Hematopoietic multipotent progenitor cell (in vitro differentiated cells): ENCODE results near the gene PTPRG. TPM values are rescaled to one million over a fixed set of nuclear protein-coding genes. Genes with fewer than 3 reads are reported as not detected.
"Not testable (repeated sequence)": the region's sequence is repeated elsewhere in the genome, so short reads cannot be mapped to it uniquely, and the experiment has no call there.

Experiments used
- DNase-seq, 3 donors: peaks; one replicate each; pipeline ENCODE4 v3.0.0-alpha.2; 2011 to 2015; ENCODE audit warnings: low read depth in 2 of 3, low spot score in 2 of 3
- total RNA-seq: library from RNA; depleted of rRNA; stranded (reverse); fragments of >200 nt; gene quantifications from one replicate; pipeline ENCODE4 v1.2.3, GENCODE V29; 2012

PTPRG gene
- total RNA-seq, 1 donor = under 0.01 TPM

DNA sequence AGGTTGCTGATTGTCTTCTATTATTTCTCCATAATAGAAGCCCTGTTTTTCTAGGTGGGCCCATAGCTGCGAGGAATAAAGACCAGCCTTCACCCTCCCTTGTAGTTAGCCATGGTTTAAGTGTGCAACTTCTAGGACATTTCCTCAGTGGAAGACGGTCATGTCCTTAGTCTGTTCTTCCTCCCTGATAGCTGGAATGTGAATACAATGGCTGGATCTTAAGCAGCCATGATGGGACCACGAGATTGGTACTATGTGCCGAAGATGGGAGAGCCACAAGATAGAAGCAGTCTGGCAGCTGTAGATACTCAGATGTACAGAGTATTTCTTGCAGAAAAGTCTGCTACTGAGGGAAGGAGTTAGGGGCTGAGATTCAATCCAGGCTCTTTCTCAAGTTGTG is 152.9 kb downstream of the PTPRG start:
- no peak for DNase-seq

DNA sequence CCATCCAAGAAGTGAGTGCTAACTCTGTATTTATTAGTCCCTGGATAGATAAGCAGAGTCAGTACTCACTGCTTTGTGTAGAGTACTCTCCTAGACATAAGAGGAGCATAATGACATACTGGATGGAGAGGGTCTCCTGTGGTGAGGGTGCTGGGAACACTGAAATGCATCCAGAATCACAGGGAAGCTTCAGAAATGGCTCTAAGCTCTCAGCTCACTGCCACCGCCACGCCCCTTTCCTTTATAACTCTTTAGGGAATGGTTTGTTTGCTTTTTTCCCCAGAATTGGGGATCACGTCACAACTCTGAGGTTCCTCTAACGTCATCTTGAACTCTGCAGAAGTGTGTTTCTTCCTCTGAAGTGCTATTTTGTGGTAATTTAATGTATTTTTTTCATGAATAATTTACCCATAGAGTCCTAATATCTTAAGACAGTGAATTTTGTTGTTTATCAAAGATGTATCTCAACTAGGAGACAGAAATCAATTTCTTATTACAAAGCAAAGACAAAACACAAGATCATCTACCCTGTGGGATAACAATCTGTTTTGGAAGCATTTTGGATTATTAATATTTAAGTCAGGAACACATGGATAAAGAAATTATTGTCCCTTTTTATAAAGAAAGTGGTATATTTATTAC is 154.6 kb downstream of the PTPRG start:
- no peak for DNase-seq

- not testable (repeated sequence) for DNase-seq
These were observed 155.3 kb downstream of the PTPRG start for GRCh38 chr3:61716693-61717092.

DNA sequence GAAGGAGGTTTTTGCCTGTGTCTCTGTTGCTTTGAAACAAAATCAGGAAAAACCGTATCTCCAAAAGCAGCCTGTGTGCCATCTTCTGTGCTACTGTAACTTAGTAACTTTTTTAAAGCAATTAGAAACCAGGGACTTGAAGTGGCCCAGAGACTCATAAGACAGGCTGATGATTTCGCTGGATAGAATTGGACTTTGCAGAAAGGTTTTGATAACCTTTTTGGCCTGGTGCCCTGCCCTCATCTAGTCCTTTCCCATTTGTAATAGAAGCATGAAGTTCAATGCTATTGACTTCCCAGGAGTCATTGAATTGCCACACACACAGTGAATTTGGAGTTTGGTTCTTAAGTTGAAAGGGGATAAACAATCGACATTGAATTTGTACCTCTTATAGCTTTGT is 157.2 kb downstream of the PTPRG start:
- DNase-seq = no peak

DNA sequence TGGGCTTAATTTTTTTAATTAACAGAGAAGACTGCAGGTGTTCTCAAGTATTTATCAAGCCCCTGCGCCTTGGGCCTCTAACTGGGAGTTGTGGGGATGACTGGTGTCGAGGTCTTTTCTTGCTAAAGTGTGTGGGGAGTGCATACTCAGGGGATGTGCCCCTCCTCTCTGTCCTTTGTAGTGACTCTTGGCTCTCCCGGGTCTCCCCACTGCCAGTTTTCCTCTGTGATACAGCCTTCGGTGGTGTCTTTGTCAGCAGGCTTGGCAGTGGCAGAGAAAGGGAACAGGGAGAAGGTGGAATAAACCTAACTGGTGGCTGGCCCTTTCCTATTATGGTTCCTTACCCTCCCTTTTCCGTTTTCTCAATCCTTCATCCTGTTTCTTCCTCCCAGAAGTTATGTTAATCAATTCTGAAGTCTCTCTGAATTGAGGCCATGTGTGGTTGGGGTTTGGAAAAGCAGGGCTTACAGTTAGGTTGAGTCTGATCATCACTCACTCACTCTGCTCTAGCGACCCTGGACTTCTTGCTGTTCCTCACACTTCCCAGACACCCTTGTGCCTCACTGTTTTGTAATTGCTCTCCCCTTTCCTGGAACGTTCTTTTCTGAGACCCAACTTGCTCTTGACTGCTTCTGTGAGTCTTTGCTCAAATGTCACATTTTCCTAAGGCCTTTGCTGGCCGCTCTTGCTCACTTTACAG is 158.1 kb downstream of the PTPRG start:
- no peak for DNase-seq

GRCh38 chr3:61723038-61723437 is 161.7 kb downstream of the PTPRG start:
- DNase-seq = no peak

DNA sequence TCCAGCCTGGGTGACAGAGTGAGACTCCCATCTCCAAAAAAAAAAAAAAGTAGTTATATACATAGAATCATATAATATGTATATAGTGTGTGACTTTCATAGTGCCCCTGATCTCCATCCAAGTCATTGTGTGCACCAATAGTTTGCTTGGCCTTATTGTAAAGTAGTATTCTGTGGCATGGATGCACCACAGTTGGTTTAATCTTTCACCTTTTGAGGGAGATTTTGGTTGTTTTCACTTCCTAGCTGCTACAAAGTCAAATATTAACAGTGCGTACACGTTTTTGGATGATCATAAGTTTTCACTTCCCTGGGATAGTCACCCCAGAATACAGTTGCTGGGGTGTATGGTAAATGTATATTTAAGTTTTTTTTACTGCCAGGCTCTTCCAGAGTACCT is 162.8 kb downstream of the PTPRG start:
- no peak for DNase-seq

GRCh38 chr3:61724801-61725200 is 163.4 kb downstream of the PTPRG start:
- DNase-seq = no peak

DNA sequence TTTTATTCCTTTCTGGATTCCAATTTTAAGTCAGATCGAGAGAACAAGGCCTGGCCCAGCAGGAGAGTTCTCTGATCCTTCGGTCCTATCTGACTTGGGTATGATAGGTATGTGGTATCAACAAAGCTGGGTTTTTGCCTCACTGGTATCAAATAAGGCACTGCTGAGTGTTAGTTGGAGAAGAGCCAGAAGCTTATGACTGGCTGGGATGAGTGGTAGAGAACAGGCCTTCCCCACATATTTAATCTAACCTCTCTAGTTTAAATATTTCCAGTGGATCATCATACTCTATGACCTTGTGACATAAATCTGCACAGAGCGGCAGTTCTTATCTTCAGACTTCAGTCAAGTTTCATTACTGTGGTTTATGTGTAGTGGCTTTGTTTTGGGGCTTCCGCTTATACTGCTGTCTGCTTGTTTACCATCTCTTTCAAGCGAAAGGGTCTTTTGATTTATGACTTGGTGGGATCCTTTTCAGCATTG is 164.5 kb downstream of the PTPRG start:
- DNase-seq = no peak

- no peak for DNase-seq
These were observed 166.1 kb downstream of the PTPRG start for GRCh38 chr3:61727435-61727834.

DNA sequence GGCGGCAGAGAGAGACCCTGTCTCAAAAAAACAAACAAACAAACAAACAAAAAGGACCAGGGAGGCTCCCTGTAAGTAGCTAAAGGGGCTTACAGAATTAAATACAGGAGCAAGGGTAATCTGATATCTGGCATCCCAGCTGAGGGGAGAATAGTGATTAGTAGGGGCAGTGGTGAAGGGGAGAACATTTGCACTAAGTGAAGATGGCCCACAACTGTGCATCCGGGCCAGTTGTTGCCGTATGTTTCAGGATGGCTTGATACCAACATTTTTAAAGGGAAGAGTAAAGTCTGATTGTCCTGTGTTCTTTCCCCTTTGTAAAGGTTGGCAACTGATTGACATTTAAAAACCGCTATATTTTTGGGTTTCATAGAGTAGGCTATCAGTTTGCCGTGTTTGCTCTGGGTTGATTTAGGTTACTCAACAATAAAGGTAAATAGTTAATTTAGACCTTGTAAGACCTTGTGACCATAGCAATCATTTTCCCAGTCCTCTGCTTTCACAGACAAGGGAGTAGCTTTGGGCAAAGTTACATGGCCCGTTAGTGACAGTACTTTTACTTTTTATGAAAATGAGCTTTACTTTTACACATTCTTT is 167.8 kb downstream of the PTPRG start:
- DNase-seq = no peak

- DNase-seq = no peak
These were observed 168.7 kb downstream of the PTPRG start for GRCh38 chr3:61730056-61730455.

GRCh38 chr3:61730577-61731231 is 169.3 kb downstream of the PTPRG start:
- no peak for DNase-seq

- no peak for DNase-seq
These were observed 171.6 kb downstream of the PTPRG start for GRCh38 chr3:61733000-61733399.

DNA sequence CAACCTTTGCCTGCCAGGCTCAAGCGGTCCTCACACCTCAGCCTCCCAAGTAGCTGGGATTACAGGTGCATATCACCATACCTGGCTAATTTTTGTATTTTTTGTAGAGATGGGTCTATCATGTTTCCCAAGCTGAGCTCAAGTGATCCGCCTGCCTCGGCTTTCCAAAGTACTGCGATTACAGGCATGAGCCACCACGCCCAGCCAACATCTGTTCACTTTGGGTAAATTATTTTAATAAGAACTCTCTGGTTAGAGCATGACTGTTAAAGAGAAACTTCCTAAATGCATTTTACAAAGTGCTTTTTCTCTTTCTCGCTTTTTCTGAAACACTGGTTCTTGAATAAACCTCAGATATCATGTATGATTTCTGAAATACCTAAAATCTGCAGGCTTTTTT is 172.5 kb downstream of the PTPRG start:
- no peak for DNase-seq

GRCh38 chr3:61734749-61735686 is 173.6 kb downstream of the PTPRG start:
- DNase-seq = no peak

GRCh38 chr3:61736506-61736905 is 175.1 kb downstream of the PTPRG start:
- DNase-seq = no peak

DNA sequence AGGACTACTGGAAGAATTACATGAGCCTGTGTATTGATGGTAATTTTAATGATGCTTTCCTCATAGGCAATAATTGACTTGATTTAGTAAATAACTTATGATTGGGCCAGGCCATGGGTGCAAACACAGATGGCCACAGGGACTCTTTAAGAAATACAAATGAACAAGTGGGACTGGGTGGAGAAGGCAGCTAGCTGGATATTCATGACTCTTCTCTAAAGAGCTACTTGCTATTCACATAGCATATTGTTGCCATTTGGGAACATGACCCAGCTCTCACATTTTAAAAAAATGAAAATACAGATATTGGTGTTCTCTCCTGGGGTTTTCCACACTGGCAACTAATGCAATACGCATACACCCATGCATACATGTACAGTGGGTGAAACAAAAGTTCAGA is 178.3 kb downstream of the PTPRG start:
- no peak for DNase-seq

- DNase-seq = no peak
These were observed 179.1 kb downstream of the PTPRG start for GRCh38 chr3:61740494-61740893.

DNA sequence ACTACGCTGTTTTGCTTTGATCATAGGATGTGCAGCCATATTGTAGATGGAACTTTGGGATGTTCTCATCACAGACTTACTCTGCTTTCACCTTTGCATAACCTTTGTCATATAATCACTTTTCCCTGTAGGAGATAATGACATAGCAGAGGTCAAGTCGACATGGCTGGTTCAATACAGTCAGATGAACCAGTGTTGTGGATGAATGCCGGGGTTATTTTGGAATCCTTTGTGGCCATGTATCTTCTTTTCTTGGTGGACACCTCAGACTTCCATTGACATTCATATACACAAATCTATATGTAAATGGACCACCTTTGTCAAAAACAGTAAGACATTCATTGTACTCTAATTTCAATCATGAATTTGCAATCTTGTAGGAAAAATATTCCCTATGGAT is 180.2 kb downstream of the PTPRG start:
- no peak for DNase-seq
